Spleen (tissue), 7 donors: ENCODE results near the gene ABCE1.

Experiments
- CTCF ChIP-seq, 11 experiments: fragments of 200-600 bp in 7 of 11; fragments of 450-650 bp in 4 of 11; sonication (generic) in 4 of 11; IDR thresholded peaks in 8 of 11; conservative IDR thresholded peaks in 3 of 11; 1 replicate in 7 of 11; 2 replicates in 4 of 11; pipeline versions ENCODE4 v1.4.0 to v1.8.0; 2016 to 2021; ENCODE audit warnings: antibody characterized with exemption in 11 of 11, inconsistent platforms in 4 of 11, mild to moderate bottlenecking in 1 of 11
- POLR2A ChIP-seq, 3 donors: fragments of 450-650 bp; IDR thresholded peaks; one replicate each; pipeline ENCODE4 v1.5.1; 2017; ENCODE audit warnings: antibody characterized with exemption in 3 of 3, mild to moderate bottlenecking in 1 of 3
- POLR2AphosphoS5 ChIP-seq, 3 donors: sonication (generic); formaldehyde crosslinking; IDR thresholded peaks; one replicate each; pipeline ENCODE4 v1.5.1; 2017; ENCODE audit warnings: antibody characterized with exemption in 3 of 3
- donor health status: DM: no; HTN: no; CAD: no; lungs with moderate emphysema.
- donor health status: DM: no; HTN: no; CAD: no.
- donor health status: DM: no; HTN: no; CAD: no.

- TF ChIP-seq CTCF (IDR thresholded peaks at IDR 0.05 in 8 of 11, conservative IDR thresholded peaks at IDR 0.05 in 3 of 11), result no peak
- no peak for TF ChIP-seq POLR2A (IDR thresholded peaks at IDR 0.05)
- TF ChIP-seq POLR2AphosphoS5 (IDR thresholded peaks at IDR 0.05), result no peak
These were observed 79.9 kb downstream of the ABCE1 start for GRCh38 chr4:145177906-145178538.
